HG03558 (cell line): Measurements from ENCODE around the gene FXYD3.

Experiments
- ATAC-seq: cut with Tn5 transposase; IDR thresholded peaks from one replicate; pipeline ENCODE4 v1.9.1; 2021; ENCODE audit warnings: moderate number of reproducible peaks; ENCODE audit not compliant: unreplicated experiment; ENCODE audit errors: extremely low read depth

The FXYD3 gene

DNA sequence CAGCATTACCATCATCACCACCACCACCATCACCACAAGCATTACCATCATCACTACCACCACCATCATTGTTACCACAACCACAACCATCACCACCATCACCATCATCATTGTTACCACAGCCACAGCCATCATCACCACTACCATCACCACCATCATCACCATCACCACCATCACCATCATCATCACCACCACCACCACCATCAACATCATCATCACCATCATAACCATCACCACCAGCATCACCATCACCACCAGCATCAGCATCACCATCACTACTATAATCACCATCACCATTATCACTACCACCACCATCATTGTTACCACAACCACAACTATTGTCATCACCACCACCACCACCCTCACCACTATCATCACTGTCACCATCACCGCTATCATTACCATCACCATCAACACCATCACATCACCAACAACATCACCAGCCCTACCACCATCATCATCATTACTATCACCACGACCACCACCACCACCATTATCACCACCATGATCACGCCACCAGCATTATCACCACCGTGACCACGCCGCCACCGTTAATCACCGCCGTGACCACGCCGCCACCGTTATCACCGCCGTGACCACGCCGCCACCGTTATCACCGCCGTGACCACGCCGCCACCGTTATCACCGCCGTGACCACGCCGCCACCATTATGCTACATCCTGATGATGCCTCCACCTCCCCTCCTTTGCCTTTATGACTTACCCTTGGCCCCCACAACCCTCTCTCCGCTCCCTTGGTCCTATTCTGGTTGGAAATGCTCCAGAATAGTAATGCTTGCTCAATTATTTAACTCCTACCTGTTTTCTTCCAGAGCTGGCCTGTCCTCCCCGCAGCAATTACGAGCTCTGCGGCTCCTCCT is 10.0 kb upstream of the FXYD3 start:
- ATAC-seq, result no peak

DNA sequence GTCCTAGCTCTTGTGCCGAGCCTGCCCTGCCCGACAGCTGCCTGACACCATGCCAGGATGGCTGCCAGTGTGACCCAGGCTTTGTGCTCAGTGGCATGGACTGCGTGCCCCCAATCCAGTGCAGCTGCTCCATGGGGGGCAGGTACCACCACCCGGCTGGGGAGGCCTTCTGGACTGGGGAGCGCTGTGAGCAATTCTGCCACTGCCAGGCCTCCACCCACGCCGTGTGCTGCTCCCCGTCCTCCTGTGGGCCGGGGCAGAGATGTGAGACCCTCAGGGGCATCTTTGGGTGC is 9.4 kb upstream of the FXYD3 start:
- ATAC-seq, result no peak

DNA sequence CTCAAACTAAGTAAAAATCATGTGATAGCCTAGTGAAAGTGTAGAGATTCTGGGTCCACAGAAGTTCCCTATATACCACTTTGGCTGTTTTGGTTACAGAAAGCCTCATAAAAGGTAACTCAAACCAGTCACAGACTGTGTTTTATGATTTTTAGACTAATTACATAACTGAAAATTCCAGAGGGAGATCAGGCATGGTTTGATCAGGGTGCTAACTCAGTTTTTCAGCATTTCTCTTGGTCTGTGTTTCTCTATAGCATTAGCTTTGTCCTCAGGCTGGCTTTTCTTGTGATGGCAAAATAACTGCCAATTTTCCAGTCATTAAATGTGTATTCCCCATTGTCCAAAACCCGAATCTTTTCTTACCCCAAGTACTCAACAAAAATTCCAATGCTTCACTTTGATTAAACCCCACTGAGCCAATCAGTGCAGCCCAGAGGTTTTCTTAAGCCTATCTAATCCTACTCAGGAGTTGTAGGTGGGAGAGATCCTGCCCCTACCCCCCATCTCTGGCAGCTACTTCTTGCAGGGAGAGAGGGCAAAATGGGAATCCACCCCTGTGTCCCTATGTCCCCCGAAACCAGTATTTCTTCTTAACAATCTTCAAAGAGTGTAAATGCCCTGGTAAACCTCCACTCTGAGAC is 8.6 kb upstream of the FXYD3 start:
- no peak for ATAC-seq

DNA sequence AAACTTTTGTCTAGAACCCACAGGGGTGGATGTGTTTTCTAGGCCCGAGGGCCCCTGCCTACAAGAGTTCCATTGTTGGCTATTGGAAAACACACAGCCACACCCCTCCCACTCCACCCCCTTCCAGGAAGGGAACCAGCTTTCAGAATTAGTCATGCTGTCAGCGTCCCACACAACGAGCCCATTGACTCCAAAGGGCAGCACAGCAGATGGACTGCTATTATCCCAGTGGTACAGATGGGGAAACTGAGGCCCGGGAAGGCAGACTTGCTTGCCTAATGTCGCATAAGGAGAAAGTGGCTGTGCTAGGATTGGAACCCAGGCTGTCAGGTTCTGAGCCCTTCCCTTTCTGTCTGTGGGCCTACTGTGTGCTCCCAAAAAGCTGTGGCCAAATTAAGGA is 8.1 kb upstream of the FXYD3 start:
- no peak for ATAC-seq

DNA sequence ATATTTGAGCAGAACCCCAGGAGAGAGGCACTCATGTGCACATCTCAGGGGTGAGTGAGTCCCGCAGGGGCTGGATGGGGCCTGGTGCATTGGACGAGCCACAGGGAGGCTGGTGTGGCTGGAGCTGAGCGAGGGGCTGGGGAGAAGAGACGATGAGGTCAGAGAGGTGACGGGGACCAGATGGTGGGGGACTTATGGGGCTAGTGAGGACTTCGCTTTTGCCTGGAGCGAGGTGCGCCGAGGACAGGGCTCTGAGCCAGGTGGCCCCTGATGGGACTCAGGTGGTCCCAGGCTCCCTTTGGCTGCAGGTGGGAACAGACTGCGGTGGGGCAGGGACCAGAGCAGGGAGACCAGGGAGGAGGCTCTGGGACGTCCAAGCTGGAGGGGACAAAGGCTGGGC is 6.9 kb upstream of the FXYD3 start:
- no peak for ATAC-seq

DNA sequence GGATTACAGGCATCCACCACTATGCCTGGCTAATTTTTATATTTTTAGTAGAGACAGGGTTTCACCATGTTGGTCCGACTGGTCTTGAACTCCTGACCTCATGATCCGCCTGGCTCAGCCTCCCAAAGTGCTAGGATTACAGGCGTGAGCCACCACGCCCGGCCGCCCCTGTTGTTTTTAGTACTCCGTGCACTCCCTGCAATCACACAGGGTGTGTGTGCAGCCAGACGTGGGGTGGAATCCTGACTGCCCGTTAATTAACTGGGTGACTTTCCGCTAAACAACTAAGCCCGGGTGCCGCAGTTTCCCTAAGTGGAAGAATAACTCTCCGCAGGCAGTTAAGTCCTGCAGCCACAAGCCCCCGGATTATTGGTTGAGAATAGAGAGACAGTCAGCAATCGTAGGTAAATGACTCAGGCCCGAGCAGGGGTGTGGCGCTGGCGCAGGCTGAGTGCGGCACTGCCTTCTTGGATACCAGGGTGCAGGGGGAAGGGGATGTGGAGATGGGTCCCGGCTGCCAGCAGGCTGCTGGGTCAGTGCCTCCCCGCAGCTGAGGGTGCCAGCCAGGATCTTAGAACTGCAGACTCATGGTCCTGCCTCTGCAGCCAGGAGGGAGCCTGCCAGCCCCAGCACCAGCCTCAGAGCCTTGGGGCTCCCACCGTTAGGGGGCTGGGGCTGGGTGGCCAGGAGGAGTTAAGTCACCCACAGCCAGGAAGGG is 6.1 kb upstream of the FXYD3 start:
- ATAC-seq, result no peak

DNA sequence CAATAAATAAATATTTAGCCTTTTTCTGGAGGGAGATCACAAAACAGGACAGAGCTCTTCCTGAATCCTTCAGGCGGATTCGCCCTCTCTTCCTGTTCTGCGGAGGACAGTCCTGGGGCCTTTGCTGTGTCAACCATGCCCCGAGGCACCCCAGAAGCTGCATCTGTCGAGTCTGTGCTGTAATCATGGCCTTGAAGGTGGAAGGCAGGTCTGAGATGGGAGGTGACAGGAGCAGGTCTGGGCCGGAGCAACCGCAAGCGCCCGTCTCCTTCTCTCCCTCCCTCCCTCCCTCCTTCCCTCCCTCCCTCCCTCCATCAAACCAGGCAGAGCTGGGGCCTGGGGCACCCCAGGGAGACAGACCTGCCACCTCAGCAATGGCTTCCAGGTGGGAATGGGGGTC is 4.6 kb upstream of the FXYD3 start:
- ATAC-seq, result no peak

DNA sequence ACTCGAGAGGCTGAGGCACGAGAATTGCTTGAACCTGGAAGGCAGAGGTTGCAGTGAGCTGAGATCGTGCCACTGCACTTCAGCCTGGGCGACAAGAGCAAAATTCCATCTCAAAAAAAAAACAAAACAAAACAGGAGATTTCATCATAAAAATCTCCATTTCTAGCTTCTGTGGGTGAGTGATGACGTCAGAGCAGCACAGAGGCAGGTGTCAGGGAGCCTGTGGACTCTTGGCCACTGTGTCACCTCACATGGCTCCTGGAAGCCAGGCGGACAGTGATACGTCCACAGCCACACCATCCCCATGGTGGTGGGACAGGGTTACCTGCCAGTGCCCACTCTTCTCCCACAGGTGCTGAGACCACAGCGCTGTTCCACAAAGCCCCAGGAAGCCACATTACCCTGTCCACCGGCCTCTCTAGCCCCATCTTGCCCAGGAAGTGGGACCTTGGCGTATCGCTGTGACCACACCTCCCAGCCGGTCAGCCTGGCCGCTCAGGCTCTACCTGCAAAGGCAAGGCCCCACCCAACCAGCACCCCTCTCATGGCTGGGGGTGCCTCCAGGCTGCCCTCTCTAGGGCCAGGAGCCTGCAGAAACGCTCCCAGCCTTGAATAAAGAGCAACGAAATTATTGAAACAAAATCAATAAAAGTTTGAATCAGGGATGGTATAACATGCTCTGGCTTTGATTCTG is 2.5 kb upstream of the FXYD3 start:
- ATAC-seq, result no peak

DNA sequence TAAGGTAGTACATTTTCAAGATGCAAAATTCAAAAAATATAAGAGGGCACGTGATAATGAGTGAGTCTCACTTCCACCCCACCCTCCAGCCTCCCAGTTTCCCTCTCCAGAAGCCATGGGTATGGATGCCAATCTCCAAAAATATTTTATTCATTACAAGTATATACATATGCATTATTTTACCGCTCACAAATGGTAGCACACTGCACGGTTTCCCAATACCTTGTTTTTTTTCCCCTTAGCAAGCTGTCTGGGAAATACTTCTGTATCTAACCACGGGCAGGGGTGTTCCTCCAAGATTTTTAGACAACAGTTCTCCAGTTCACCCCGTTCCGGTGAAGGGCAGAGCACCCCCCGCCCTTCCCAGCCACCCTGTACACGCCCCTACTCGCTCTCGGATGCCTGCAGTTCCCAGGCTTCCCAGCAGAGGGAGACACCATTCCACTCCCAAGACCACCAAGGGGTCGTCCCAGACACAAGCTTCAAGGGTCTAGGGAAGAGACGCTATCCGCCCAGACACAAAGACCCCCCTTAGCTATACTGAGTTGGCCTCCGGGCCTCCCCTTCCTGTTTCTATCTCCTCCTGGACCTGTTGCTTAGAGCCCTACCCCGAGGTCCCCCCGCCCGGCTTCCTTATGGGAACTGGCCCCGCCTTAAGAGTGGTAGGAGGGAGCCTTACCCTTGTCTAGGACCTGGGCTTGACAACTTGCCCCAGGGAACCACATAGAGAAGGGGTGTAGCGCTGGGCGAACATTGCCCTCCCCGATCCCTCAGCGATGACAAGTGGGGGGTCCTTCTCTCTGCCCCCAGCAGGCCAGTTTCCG is 1.1 kb upstream of the FXYD3 start:
- ATAC-seq, result no peak

DNA sequence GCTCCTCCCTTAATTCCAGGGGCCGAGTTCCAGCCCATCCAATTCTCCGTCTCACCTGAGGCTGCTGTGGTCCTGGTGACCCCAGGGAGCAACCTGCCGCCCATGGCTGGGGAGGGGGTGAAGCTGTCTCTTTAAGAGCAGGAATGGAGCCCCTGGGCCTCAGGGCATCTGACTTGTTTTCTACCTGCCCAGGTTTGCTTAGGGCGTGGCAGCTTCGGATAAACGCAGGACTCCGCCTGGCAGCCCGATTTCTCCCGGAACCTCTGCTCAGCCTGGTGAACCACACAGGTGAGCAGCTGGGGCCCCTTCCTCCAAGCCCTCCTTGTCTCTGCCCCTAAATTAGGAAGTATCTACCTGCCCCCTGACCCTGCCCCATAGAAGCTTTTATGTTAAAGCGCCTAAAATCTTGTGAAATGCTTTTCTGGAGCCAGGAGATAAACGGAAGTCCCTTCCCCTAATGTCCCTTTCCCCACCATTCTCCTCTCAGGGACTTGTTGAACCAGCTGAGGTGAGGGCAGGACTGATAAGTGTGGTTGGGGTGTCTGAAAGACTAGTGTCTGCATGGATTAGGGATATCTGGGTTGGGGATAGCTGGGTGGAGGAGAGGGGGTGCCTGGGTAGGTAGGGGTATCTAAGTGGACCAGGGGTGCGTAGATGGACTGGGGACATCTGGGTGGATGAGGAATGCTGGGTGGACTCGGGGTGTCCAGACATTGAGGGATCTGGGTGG is 614 bp downstream of the FXYD3 start:
- no peak for ATAC-seq

DNA sequence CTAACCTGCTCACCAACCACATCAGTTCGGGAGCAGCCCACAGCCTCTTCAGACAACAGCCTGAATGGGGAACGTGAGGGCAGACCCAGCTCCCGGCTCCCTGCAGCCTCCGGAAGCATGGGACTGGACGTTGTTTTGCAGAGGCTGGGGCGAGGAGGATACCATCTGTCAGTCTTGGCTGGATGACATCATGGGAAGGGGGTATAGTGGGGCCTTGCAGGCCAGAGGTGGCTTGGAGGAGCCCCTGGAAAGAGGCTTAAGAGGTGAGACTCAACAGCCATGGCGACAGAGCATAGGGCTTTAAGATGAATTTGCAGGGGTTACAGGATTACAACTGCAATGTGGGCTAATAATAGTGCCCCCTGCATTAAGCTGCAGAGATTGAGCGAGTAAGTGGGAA is 1.5 kb downstream of the FXYD3 start:
- ATAC-seq, result no peak

DNA sequence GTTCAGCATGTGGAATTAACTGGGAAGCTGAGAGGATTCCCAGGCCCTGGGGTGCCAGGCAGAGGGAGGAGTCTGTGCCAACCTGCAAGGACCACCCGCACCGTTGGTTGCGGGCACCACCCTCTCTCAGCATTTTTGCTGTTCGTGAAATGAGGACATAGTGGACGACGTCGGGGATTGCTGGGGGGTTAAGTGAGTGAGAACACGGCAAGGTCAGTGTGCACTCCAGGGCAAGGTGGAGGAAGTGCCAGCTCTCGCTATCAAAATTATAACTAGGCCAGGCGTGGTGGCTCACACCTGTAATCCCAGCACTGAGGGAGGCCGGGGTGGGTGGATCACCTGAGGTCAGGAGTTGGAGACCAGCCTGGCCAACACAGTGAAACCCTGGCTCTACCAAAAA is 2.2 kb downstream of the FXYD3 start:
- no peak for ATAC-seq

DNA sequence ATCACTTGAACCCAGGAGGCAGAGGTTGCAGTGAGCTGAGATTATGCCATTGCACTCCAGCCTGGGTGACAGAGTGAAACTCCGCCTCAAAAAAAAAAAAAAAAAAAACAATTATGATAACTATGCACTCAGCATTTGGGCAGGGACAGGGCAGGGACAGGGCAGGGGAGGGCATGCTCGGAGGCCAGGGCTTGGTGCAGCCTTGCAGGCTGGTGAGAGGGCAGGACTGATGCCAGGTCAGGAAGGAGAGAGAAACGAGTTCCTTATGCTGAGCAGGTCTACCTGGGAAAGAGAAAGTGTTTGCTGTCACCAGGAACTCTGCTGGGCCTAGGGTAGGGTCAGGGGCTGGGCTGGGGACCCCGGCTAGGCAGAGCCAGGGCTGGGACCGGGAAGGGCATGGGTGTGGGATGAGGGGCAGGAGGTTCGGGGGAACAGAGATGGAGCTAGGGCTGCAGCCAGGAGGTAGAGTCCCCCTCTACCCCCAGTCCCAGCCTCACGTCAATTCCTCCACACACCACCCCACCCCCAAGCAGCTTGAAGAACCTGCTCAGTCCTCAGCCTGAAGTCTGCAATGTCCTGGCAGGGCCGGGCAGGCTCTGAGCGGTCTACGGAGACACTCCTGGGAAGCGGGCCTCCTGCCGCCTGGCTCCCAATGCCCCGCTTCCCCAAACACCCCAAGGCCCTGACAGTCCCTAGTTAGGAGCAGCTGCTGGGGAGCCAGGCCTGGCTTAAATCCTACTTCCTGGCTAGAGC is 2.8 kb downstream of the FXYD3 start:
- ATAC-seq, result no peak

DNA sequence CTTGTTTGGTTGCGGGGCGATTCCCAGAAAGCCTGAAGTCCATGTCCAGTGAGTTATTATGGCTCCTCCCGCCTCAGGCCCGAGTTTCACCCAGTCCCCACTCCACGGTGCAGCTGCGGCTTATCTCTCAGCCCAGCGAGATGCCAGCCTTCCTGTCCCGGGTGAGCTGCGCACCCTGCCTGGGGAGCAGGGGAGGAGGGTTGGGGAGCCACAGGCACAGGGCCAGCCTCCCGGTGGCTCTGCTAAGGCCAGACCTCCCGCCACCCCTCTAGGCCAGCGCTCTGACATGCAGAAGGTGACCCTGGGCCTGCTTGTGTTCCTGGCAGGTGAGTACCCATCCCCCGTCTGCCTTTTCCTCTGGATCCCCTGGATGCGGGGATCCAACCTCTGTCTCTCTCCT is 3.5 kb downstream of the FXYD3 start:
- ATAC-seq, result no peak

DNA sequence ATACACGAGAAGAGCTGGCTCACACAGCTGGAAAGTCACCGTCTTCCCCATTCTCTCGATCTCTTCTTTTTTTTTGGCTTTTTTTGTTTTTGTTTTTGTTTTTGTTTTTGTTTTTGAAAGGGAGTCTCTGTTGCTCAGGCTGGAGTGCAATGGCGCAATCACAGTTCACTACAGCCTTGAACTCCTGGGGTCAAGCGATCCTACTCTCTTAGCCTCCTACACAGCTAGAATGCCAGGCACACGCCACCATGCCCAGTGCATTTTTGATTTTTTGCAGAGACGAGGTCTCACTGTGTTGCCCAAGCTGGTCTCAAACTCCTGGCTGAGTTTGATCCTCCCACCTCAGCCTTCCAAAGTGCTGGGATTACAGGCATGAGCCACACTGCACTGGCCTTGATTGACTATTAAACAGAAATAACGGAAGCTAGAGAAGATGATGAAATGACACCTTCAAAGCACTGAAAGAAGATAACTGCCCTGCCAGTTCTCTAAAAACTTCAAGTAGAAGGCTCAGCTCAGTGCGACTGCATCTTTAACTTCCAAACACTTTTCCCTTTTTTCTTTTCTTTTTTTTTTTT is 4.0 kb downstream of the FXYD3 start:
- ATAC-seq, result no peak

DNA sequence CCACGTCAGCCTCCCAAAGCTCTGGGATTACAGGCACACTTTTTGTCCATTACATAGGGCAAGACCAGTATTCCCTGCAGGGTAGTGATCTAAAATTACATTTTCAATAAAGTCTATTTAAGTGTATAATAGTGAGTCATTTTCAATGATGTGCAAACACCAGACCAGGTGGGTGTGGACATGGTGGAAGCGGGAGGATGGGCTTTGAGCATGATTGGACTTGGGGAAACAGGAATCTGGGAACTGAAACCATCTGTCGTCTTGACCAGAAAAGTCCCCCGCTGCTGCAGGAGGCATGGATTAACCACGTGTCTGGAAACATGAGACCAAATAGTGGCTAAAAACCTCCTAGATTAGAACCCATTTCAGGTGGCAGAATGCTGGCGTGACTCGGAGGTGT is 4.9 kb downstream of the FXYD3 start:
- no peak for ATAC-seq

DNA sequence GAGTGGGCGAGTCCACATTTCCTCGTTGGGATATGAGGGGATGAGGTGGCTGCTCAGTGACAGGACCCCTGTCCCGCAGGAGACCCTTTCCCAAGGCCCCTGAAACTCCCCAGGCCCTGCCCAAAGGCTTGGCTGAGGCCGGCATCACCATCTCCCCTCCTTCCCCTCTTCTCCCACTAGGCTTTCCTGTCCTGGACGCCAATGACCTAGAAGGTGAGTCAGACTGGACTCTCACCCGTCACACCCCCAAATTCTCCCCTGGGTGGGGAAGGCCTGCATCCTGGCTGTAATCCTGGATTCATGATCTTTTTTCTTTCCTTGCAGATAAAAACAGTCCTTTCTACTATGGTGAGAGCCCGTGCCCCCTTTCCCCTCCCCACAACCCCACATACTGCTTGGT is 5.3 kb downstream of the FXYD3 start:
- ATAC-seq, result no peak
